Epidermal melanocyte (primary cell): Measurements from ENCODE around the gene MISP3.
"Not testable (repeated sequence)": the region's sequence is repeated elsewhere in the genome, so short reads cannot be mapped to it uniquely, and the experiment has no call there.

ENCODE experiments used
- DNase-seq: peaks from one replicate; pipeline ENCODE4 v3.0.0; 2011; ENCODE audit warnings: low spot score; ENCODE audit not compliant: insufficient read length

The MISP3 gene

DNA sequence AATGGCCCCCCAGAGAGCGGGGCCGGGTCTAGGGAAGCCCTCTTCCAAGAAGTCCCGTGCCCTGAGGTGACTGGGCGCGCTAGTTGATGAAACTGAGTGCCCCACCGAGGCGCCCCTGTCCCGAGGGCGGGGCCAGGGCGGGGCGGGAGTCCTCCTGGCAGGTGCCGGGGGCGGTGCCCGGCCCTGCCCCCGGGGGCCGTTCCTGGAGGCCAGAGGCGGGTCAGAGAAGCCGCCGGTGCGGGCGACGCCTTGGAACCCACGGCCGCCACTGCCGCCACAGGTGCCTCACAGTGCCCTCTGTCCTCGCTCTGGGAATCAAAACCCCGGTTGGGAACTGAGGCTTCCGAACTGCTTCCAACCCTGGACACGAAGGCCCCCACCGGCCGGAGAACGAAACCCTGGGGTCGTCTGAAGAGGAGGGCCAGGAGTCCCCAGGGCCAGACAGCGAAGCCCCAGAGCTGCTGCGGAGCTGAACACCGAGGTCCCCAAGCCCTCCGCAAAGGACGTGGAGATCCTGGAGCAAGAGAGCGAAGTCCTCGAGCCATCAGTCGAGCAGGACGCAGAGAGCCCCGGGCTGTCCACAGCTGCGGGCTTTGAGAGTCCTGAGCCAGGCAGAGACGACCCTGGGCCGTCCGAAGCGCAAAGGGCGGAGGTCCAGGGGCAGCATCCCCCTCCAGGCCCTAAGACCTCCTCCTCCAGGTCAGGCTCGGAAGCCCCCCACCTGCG is at the start of gene MISP3:
MISP3 (plus strand) TSS at position 252 of the 726 bp plus-strand sequence. CDS start 524 bp downstream, outside the sequence.
- DNase-seq = no peak

DNA sequence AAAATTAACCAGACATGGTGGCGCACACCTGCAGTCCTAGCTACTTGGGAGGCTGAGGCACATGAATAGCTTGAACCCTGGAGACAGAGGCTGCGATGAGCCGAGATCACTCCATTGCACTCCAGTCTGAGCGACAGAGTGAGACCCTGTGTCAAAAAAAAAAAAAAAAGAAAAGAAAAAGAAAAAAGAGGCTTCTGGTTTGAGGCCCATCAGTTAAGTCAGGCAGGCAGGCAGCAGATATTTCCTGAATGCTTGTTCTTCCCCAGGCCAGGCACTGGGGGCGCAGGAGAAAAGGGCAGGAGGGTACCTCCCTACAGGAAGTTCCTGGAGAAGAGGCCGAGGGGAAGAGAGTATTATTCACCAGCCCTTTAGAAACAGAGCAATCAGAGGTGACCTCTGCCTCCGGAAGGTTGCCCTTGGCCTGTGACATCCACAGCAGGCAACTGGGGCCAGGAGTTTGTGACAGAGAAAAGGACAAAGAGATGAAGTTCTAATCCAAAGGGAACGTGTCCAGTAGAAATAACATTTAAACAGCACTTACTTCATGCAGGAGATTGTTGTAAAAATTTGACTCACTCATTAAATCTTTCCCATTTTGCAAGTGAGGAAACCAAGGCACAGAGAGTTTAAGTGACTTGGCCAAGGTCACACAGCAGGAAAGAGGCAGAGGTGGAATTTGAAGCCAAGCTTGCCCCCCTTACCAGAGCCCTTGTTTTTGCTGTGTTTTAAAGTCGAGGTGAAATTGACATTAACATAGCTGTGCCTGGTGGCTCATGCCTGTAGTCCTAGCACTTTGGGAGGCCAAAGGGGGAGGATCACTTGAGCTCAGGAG is 49.0 kb upstream of the MISP3 start:
- peak; percentile 26 for DNase-seq

DNA sequence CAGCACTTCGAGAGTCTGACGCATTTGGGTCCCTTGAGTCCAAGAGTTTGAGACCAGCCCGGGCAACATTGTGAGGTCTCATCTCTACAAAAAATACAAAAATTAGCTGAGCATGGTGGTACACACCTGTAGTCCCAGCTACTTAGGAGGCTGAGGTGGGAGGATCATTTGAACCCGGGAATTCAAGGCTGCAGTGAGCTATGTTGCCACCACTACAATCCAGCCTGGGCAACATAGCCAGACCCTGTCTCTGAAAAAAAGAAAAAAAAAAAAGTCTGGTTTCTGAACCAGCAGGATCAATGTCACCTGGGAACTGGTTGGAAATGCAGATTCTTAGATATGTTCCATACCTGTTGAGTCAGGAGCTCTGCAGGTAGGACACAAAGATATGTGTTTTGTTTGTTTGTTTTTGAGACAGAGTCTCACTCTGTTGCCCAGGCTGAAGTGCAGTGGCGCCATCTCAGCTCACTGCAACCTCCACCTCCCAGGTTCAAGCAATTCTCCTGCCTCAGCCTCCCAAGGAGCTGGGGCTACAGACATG is 45.9 kb upstream of the MISP3 start:
- DNase-seq = not testable (repeated sequence)

DNA sequence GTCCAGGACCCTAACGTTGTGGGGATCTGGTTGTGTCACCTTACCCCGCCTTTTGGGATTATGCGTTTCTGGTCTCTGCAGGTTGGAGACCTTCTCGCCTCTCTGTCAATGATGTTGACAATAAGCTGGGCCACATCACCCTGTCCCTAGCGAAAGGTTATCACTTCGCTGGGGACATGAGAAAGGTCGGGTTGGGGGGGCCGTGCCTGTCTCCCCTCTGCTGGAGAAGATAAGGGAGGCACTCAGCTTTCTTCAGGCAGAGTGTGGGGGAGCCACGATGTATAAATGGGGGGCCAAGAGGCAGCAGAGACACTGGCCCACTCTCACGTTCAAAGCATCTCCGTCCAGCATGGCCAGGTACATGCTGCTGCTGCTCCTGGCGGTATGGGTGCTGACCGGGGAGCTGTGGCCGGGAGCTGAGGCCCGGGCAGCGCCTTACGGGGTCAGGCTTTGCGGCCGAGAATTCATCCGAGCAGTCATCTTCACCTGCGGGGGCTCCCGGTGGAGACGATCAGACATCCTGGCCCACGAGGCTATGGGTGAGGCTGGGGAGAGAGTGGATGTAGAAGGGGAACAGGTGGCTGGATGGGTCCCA is 44.6 kb upstream of the MISP3 start, which contains the start of gene RLN3:
RLN3 (plus strand) TSS at position 293 of the 595 bp plus-strand sequence; CDS start at position 350, 57 bp downstream.
- no peak for DNase-seq

DNA sequence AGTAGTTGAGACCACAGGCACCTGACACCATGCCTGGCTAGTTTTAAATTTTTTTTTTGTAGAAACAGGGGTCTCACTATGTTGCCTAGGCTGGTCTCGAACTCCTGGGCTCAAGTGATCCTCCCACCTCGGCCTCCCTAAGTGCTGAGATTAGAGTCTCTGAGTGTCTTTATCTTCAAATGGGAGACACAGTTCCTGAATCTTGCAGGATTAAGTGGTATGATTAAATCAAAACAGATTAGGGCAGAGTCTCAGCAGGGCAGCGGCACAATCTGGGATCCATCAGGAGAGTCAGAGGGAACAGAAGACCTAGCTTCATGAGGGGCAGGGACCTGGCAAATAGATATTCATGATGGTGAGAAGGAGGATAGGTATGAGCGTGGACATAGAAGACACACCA is 43.7 kb upstream of the MISP3 start:
- peak; percentile 16 for DNase-seq

DNA sequence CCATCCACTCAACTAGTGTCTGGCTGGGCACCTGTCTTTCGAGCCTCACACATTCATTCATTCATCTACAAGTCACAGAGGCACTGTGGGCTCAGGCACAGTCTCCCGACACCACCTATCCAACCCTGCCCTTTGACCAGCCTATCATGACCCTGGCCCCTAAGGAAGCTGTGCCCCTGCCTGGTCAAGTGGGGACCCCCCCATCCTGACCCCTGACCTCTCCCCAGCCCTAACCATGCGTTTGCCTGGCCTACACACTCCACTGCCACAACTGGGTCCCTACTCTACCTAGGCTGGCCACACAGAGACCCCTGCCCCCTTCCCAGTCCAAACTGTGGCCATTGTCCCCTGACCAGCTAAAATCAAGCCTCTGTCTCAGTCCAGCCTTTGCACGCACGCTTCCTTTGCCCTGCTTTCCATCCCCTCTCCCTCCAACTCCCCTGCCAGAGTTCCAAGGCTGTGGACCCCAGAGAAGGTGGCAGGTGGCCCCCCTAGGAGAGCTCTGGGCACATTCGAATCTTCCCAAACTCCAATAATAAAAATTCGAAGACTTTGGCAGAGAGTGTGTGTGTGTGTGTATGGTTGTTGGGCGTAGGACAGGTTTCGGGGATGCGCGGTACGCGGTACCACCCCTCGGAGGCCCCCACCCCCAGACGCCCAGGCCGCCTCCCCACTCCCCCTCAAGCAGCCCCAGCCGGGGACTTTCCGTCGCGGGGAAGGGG is 41.4 kb upstream of the MISP3 start:
- peak; percentile 11 for DNase-seq

DNA sequence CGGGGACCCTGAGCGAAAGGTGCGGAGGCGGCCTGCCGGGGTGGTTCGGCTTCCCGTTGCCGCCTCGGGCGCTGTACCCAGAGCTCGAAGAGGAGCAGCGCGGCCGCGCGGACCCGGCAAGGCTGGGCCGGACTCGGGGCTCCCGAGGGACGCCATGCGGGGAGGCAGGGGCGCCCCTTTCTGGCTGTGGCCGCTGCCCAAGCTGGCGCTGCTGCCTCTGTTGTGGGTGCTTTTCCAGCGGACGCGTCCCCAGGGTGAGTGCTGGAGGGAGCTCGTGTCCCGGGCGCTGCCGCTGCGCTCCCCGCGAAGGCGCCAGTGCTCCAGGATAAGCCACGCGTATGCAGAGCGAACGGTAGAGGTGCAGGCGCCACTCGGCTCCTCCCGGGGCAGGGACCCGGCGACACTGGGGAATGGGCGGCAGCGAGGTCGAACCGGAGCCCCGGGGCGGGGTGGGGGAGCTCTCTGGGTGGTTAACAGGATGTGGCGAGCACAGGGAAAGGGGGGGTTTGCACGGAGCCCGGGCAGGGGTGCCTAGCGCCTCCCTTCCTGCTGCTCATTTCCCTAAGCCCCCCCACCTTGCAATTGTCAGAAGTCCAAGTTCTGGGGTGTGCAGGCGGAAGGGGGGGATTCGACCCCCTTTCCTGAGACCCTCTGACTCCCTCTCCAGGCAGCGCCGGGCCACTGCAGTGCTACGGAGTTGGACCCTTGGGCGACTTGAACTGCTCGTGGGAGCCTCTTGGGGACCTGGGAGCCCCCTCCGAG is 40.7 kb upstream of the MISP3 start, which contains the start of gene IL27RA:
IL27RA (plus strand) TSS at position 44 of the 762 bp plus-strand sequence; CDS start at position 155, 111 bp downstream.
- peak; percentile 44 for DNase-seq

DNA sequence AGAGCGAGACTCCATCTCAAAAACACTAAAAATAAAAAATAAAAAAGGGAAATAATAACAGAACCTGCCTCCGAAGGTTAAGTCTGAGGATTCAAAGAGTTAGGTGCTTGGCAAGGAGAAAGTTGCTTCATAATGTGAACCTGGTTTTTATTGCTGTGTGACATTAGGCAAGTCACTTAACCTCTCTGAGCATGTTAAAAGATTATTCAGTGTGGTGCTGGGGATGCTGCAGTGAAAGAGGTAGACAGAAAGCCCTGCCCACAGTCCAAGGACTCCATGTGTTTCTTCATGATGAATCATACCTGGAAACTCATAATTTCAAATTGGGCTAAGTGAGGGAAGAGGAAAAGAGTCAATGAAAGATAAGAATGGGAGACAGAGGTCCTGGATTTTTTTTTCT is 38.6 kb upstream of the MISP3 start:
- DNase-seq = peak; percentile 10

DNA sequence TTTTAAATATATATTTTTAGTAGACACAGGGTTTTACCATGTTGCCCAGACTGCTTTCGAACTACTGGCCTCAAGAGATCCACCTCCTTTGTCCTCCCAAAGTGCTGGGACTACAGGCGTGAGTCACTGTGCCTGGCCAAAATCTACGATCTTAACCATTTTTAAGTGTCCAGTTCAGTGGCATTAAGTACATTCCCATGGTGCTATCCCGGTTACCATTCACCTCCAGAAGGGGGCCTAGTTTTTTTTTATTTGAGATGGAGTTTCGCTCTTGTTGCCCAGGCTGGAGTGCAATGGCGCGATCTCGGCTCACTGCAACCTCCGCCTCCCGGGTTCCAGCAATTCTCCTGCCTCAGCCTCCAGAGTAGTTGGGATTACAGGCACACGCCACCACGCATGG is 37.4 kb upstream of the MISP3 start:
- DNase-seq = not testable (repeated sequence)

DNA sequence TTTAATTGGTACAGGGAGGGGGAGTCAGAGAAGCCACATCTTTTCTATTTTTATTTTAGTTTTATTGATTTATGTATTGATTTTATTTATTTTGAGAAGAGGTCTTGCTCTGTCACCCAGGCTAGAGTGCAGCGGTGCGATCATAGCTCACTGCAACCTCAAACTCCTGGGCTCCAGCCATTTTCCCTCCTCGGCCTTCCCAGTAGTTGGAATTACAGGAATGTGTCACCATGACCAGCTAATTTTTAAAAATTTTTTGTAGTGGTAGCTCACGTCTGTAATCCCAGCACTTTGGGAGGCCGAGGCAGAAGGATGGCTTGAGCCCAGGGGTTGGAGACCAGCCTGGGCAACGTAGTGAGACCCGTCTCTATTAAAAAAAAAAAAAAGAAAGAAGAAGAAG is 36.9 kb upstream of the MISP3 start:
- no peak for DNase-seq

DNA sequence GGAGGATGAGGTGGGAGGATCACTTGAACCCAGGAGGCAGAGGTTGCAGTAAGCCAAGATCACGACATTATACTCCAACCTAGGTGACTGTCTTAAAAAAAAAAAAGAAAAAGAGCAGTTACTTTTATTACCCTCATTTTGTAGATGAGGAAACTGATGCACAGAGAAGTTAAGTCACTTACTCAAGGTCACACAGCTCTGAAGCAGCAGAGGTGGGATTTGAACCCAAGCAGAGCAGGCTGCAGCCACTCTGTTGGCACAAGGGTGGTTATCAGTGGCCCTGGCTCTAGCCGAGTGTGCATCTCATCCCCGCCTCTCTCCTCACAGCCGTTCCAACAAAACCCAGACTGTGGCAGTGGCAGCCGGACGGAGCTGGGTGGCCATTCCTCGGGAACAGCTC is 33.4 kb upstream of the MISP3 start:
- DNase-seq = no peak

DNA sequence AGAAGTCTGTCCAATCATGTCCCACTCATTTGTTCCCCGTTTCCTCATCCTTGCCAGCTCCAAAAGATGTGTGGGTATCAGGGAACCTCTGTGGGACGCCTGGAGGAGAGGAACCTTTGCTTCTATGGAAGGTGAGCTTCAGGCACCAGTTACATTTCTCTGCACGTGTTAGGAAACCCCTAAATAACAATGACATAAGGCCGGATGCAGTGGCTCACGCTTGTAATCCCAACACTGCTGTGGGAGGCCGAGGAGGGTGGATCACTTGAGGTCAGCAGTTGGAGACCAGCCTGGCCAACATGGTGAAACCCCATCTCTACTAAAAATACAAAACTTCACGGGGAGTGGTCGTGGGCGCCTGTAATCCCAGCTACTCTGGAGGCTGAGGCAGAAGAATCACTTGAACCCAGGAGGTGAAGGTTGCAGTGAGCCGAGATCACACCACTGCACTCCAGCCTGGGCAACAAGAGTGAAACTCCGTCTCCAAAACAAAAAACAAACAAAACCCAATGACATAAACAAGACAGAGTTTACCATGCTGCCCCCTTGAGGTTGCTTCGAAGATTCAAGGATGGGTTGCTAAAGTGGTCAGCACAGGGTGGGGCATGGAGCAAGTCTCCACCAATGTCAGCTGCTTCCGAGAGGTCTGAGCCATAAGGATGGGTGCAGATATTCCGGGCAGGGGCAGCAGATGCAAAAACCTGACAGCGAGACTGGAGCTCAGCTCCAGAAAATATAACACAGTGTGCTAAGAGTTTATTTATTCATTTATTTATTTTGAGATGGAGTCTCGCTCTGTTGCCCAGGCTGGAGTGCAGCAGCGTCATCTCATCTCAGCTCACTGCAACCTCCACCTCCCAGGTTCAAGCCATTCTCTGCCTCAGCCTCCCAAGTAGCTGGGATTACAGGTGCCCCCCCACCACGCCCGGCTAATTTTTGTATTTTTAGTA is 29.7 kb upstream of the MISP3 start:
- DNase-seq = peak; percentile 67

DNA sequence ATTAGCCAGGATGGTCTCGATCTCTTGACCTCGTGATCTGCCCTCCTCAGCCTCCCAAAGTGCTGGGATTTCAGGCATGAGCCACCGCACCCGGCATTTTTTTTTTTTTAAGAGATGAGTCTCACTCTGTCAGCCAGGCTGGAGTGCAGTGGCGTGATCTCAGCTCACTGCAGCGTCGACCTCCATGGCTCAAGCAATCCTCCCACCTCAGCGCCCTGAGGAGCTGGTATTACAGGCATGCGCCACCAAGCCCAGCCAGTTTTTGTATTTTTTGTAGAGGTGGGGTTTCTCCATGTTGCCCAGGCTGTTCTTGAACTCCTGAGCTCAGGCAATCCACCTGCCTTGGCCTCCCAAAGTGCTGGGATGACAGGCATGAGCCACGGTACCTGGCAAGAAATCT is 24.7 kb upstream of the MISP3 start:
- DNase-seq = not testable (repeated sequence)

DNA sequence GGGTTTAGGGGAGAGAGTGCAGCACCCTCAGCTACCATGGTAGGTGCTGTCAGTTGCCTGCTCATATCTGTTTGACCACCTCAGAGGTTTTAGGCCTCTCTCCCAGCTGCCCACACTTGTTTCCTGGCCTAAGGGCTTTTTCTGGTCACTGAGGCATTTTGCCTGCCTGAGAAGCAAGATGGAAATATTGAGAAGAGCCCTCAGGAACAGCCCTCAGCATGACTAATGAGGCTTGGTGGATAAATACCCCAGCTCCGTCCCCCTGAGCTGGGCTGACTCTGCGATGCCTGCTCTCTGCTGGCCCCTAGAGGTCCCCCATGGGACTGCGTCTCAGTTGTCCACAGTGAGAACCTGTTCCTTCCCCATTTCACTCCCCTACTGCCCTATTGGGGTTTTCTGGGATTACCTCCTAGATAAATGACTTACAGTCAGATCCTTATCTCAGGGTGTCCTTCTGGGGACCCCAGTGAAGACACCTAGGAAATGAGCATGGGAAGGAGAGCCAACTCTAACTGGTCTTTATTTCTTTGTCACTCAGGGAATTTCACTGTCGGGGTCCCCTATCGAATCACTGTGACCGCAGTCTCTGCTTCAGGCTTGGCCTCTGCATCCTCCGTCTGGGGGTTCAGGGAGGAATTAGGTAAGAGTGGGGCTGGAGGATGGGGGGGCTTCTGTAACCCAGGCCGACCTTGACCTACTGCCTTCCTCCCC is 24.0 kb upstream of the MISP3 start:
- peak; percentile 20 for DNase-seq

DNA sequence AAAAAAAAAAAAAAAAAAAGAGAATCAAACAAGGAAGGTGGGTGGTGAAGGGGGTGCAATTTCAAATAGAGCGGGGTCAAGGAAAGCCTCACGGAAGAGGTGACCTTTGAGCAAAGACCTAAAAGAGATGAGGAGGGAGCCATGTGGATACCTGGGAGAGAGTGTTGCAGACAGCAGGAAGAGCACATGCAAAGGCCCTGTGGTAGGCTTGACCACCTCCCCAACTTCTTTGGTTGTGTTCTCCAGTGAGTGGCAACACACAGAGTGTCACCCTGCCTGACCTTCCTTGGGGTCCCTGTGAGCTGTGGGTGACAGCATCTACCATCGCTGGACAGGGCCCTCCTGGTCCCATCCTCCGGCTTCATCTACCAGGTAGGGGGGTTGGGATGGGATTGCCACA is 22.1 kb upstream of the MISP3 start:
- peak; percentile 3 for DNase-seq

DNA sequence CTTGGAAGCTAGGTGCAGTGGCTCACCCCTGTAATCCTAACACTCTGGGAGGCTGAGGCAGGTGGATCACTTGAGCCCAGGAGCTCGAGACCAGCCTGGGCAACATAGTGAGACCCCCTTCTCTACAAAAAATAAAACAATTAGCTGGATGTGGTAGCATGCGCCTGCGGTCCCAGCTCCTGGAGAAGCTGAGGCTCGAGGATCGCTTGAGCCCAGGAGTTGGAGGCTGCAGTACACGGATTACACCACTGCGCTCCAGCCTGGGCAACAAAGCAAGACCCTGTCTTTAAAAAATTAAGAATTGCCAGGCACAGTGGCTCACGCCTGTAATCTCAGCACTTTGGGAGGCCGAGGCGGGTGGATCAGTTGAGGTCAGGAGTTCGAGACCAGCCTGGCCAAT is 21.6 kb upstream of the MISP3 start:
- not testable (repeated sequence) for DNase-seq

DNA sequence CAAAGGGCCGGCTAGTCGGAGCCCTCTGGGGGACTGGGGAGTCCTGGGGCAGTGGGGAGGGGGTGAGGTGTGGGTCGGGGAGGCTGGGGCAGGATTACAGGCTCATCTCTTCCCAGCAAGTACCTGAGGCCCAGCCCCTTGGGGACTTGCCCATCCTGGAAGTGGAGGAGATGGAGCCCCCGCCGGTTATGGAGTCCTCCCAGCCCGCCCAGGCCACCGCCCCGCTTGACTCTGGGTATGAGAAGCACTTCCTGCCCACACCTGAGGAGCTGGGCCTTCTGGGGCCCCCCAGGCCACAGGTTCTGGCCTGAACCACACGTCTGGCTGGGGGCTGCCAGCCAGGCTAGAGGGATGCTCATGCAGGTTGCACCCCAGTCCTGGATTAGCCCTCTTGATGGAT is 20.6 kb upstream of the MISP3 start:
- DNase-seq = no peak

DNA sequence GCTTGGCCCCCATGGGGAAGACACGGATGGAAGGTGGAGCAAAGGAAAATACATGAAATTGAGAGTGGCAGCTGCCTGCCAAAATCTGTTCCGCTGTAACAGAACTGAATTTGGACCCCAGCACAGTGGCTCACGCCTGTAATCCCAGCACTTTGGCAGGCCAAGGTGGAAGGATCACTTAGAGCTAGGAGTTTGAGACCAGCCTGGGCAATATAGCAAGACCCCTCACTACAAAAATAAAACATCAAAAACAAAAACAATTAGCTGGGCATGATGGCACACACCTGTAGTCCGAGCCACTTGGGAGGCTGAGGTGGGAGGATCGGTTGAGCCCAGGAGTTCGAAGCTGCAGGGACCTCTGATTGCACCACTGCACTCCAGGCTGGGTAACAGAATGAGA is 20.1 kb upstream of the MISP3 start:
- no peak for DNase-seq

DNA sequence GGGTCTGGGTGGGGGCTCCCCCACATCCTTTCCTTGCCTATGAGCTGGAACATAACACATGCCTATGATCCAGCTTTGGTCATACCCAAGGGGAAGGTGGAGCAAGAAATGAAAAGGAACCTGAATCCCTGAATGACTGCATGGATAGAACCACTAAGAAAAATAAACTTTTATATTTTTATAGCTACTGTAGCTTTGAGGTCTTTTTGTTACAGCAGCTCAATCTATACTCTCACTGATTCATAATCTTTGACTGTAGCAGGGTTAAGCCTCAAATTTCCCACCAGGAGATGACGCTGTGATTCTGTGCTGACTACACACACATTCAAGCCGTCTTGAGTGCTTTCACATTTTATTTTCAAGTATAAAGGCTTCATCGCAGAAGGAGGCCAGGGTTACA is 19.6 kb upstream of the MISP3 start:
- DNase-seq = no peak
